Heart right ventricle (tissue), 16 donors: Measurements from ENCODE around the gene TENM4. TPM values are rescaled to one million over a fixed set of nuclear protein-coding genes. Genes with fewer than 3 reads are reported as not detected.

Source experiments
- ATAC-seq, 8 donors: fragments of 200-7000 bp; cut with Tn5 transposase; one replicate each; pipeline ENCODE4 v1.9.1; 2020; ENCODE audit warnings: mild to moderate bottlenecking in 8 of 8, moderate library complexity in 8 of 8, moderate number of reproducible peaks in 1 of 8
- DNase-seq, 2 donors: peaks; one replicate each; pipeline ENCODE4 v3.0.0-alpha.2; 2020
- H3K27ac ChIP-seq, 10 donors: fragments of 200-600 bp; sonication (generic) in 2 of 10; one replicate each; pipeline versions ENCODE4 v1.5.0 to v1.8.0; 2020 to 2022; ENCODE audit warnings: mild to moderate bottlenecking in 3 of 10
- H3K27me3 ChIP-seq, 7 donors: fragments of 200-600 bp; one replicate each; pipeline ENCODE4 v1.8.0; 2021 to 2022; ENCODE audit warnings: mild to moderate bottlenecking in 2 of 7
- H3K36me3 ChIP-seq, 9 donors: fragments of 200-600 bp; sonication (generic) in 1 of 9; one replicate each; pipeline versions ENCODE4 v1.5.0 to v1.8.0; 2020 to 2022; ENCODE audit warnings: mild to moderate bottlenecking in 2 of 9
- H3K4me1 ChIP-seq, 9 donors: fragments of 200-600 bp; sonication (generic) in 1 of 9; one replicate each; pipeline versions ENCODE4 v1.5.0 to v1.8.0; 2020 to 2022; ENCODE audit warnings: mild to moderate bottlenecking in 4 of 9
- H3K4me3 ChIP-seq, 10 donors: fragments of 200-600 bp; sonication (generic) in 2 of 10; one replicate each; pipeline versions ENCODE4 v1.5.0 to v1.8.0; 2020 to 2022; ENCODE audit warnings: mild to moderate bottlenecking in 7 of 10, moderate library complexity in 2 of 10
- H3K9me3 ChIP-seq, 11 donors: fragments of 200-600 bp in 10 of 11; sonication (generic) in 2 of 11; one replicate each; pipeline versions ENCODE4 v1.5.0 to v1.8.0; 2013 to 2022; ENCODE audit warnings: mild to moderate bottlenecking in 2 of 11, control low read depth in 1 of 11, moderate library complexity in 1 of 11
- WGBS, 2 donors: extraction: QIAGEN DNeasy Blood & Tissue Kit; methylation state at CpG; one replicate each; pipeline ENCODE4 v1.1.7; 2013; ENCODE audit warnings: inconsistent platforms in 1 of 2; 5-methylcytosine and 5-hydroxymethylcytosine counted together
- intact Hi-C, 10 donors: fragments of 100-400 bp; cut with DNase I; formaldehyde crosslinking; loops; one replicate each; pipeline versions ENCODE4 v1.11.1 to v1.14.2; 2022
- polyA plus RNA-seq, 2 donors: library from polyadenylated mRNA; stranded (reverse); fragments of 200-250 nt; gene quantifications; one replicate each; pipeline ENCODE4 v1.2.3, GENCODE V29; 2013
- total RNA-seq, 10 donors: library from RNA; stranded (reverse); fragmentation: NEBNext Ultra II Directional in 3 of 10; extraction: Animal tissue kit (Norgen Biotek cat#: 25700) in 3 of 10; gene quantifications; one replicate each; pipeline versions ENCODE4 v1.2.1 to v1.2.4, GENCODE V29; 2021 to 2023
- TF ChIP-seq, protein P1 (sequence below), 9 donors: fragments of 200-600 bp; sonication (generic) in 2 of 9; IDR thresholded peaks; one replicate each; pipeline versions ENCODE4 v1.5.0 to v1.8.0; 2021 to 2022; ENCODE audit warnings: antibody characterized with exemption in 9 of 9, mild to moderate bottlenecking in 5 of 9, moderate library complexity in 1 of 9
- donor health status: Arrhythmogenic right ventricular cardiomyopathy.
- donor health status: ischemic (EF 13 %, LVEDD 7.1; RV severe dilation, severe dysfunction).
- donor health status: healthy with polysubstance abuse.
- donor health status: DM: no; HTN: yes; CAD: no.
- donor health status: DM: no; HTN: no; CAD: no.
- donor health status: ischemic (EF 25% LVEDD 6.9; RV normal size, moderate dysfunction).
- donor health status: ischemic (EF 25% LVEDD 5.7; RV mildly dilated, moderate dysfunction).
- donor health status: healthy.
- donor health status: DM: yes; HTN: yes; CAD: no.
- donor health status: Ischemic cardiomyopathy.
- donor health status: ischemic (EF 35%, LVEDD 5.7; RV mildly dilated, moderate dysfunction).
- donor health status: nonischemic (EF 11% LVEDD 7.7; RV severe dilation, severe dysfunction).
- donor health status: DM: yes; HTN: yes; CAD: no.
- donor health status: PGD.
- donor health status: ischemic (EF 29% LVEDD 5.4; RV normal size, mild dysfunction).
- donor health status: nonischemic (EF 23%, LVEDD 6.1; RV moderate dilation, normal function).

The TENM4 gene
- total and polyA plus RNA-seq, 12 donors: 0.10 to 3.6 (median 0.91) TPM

DNA sequence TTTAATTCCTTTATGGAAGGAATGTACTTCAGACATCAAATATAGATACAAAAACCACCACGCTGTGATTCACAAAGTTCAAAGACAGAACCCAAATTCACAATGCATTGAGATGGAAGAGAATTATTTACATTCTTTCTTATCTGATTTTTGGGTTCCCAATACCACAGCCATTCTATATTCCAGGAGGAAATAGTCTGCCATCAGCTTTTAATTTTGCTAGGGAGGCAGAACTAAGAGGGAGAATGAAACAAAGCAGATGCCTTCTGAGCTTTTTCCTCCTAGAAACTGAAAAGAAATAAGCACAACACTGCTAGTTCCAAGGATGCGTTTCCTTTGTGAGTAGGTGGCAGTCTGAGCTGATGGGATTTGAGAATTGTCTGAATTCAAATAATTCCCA, 583.1 kb downstream of the TENM4 start:
- Histone ChIP-seq H3K9me3 (no peaks in the 10 kb centered on the region), H3K27ac (no peak overlapping the region), H3K4me1 (no peaks in the 10 kb centered on the region), H3K4me3 (no peak overlapping the region), H3K36me3 (no peaks in the 10 kb centered on the region), H3K27me3 (peaks cover 0 to 14% (median 0%) of the 10 kb centered on the region in 7 donors)
- 70 to 75% methylated on average over 2 of the region's 2 CpGs for WGBS, 2 donors
- DNase-seq (no peak), ATAC-seq (no peak)
- intact Hi-C loops: no loop called here
- TF ChIP-seq, protein P1, sequence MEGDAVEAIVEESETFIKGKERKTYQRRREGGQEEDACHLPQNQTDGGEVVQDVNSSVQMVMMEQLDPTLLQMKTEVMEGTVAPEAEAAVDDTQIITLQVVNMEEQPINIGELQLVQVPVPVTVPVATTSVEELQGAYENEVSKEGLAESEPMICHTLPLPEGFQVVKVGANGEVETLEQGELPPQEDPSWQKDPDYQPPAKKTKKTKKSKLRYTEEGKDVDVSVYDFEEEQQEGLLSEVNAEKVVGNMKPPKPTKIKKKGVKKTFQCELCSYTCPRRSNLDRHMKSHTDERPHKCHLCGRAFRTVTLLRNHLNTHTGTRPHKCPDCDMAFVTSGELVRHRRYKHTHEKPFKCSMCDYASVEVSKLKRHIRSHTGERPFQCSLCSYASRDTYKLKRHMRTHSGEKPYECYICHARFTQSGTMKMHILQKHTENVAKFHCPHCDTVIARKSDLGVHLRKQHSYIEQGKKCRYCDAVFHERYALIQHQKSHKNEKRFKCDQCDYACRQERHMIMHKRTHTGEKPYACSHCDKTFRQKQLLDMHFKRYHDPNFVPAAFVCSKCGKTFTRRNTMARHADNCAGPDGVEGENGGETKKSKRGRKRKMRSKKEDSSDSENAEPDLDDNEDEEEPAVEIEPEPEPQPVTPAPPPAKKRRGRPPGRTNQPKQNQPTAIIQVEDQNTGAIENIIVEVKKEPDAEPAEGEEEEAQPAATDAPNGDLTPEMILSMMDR (IDR thresholded peaks at IDR 0.05): no peak

DNA sequence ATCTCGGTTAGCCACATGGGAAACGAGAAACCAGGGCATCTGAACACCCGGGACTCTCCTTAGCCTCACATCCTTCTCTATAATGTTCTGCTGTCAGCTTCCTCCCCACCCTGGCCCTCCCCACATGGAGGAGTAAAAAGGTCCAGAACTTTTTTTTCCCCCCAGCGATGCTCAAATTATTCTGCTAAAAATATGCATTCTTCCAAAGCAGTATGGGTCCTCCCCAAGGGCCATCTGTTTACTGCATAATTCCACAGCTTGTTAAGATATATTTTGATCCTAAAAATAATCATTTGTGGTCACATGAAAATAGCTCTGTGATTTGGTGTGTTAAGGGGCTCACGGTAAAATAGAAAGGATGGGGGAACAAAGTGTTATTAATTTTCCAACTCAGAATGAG, 584.6 kb downstream of the TENM4 start:
- Histone ChIP-seq H3K4me3 (no peak overlapping the region), H3K4me1 (peaks cover 0 to 10% (median 0%) of the 10 kb centered on the region in 9 donors), H3K36me3 (no peaks in the 10 kb centered on the region), H3K27ac (no peak overlapping the region), H3K27me3 (peaks cover 0 to 14% (median 0%) of the 10 kb centered on the region in 7 donors), H3K9me3 (no peaks in the 10 kb centered on the region)
- DNase-seq (no peak), ATAC-seq (no peak)
- intact Hi-C loops: no loop called here
- TF ChIP-seq, protein P1 (IDR thresholded peaks at IDR 0.05): no peak
- 48 to 72% methylated on average over 5 of the region's 5 CpGs for WGBS, 2 donors

DNA sequence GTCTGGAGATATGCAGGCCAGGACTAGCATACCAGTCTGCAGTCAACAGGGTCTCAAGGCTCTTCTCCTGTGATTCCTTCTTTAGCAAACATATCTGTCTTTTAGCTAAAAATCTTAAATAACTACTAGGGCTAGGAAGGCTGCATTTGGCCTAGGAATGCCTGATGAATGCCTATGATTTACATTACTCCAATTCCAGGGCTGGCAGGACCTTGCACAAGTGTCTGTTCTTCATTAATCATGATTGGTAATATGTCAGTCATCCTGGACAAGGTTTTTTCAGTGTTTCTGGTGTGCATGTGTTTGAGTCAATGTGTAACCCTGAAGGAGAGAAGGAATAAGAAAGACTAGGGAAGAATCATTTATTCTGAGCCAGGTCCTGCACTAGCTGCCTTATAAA, 585.7 kb downstream of the TENM4 start:
- Histone ChIP-seq H3K9me3 (no peaks in the 10 kb centered on the region), H3K4me1 (peaks cover 0 to 13% (median 0%) of the 10 kb centered on the region in 9 donors), H3K27me3 (peaks cover 0 to 14% (median 0%) of the 10 kb centered on the region in 7 donors), H3K27ac (no peak overlapping the region), H3K36me3 (no peaks in the 10 kb centered on the region), H3K4me3 (no peak overlapping the region)
- DNase-seq: no peak
- intact Hi-C loops: no loop called here
- TF ChIP-seq, protein P1 (IDR thresholded peaks at IDR 0.05): no peak
- no peak for ATAC-seq

DNA sequence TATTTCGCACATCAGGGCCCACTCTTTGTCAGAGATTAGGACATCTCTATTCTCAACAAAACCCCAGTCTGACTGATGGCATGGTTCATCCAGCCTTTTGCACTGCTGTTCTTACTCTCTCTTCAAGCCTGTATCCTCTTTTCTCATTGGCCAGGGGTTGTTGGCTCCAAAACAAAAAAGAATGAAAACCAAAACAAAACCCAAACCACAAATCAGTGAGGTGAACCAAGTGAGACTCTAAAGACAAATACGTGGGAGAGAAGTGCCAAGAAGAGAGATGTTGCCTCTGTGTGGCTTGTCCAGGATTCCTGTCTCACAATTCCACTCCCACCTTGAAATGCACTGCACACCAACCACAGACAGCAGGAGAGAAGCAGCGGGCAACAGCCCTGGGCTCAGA, 587.3 kb downstream of the TENM4 start:
- intact Hi-C loops: no loop called here
- Histone ChIP-seq H3K4me3 (no peak overlapping the region), H3K36me3 (no peaks in the 10 kb centered on the region), H3K9me3 (no peaks in the 10 kb centered on the region), H3K27ac (no peak overlapping the region), H3K27me3 (peaks cover 0 to 16% (median 0%) of the 10 kb centered on the region in 7 donors), H3K4me1 (peaks cover 0 to 13% (median 0%) of the 10 kb centered on the region in 9 donors)
- 95 to 96% methylated on average over 3 of the region's 3 CpGs for WGBS, 2 donors
- TF ChIP-seq, protein P1 (IDR thresholded peaks at IDR 0.05): no peak
- ATAC-seq (no peak), DNase-seq (no peak)
